Ovary (tissue), 9 donors: ENCODE measurements around the gene IGF2BP2. TPM values are rescaled to one million over a fixed set of nuclear protein-coding genes. Genes with fewer than 3 reads are reported as not detected.

Source experiments
- DNase-seq, 5 donors: peaks; one replicate each; pipeline ENCODE4 v3.0.0-alpha.2; 2019 to 2020
- H3K27ac ChIP-seq, 2 donors: fragments of 200-600 bp; one replicate each; pipeline versions ENCODE4 v1.5.1 to v1.8.0; 2019 to 2022
- H3K27me3 ChIP-seq: fragments of 200-600 bp; one replicate; pipeline ENCODE4 v1.8.0; 2022
- H3K36me3 ChIP-seq: fragments of 200-600 bp; sonication (generic); one replicate; pipeline ENCODE4 v1.5.1; 2019
- H3K4me1 ChIP-seq: one replicate; pipeline ENCODE4 v1.8.1; 2013; ENCODE audit warnings: mild to moderate bottlenecking, moderate library complexity; ENCODE audit not compliant: insufficient read depth
- H3K4me3 ChIP-seq: fragments of 200-600 bp; sonication (generic); one replicate; pipeline ENCODE4 v1.5.1; 2017
- H3K9me3 ChIP-seq, 2 donors: fragments of 200-600 bp in 1 of 2; sonication (generic) in 1 of 2; one replicate each; pipeline versions ENCODE4 v1.5.1 to v1.8.1; 2013 to 2019; ENCODE audit warnings: mild to moderate bottlenecking in 1 of 2, moderate library complexity in 1 of 2
- EP300 ChIP-seq: sonication (generic); formaldehyde crosslinking; IDR thresholded peaks from one replicate; pipeline ENCODE4 v1.6.1; 2017; ENCODE audit warnings: antibody characterized with exemption
- POLR2A ChIP-seq: fragments of 450-650 bp; IDR thresholded peaks from one replicate; pipeline ENCODE4 v1.6.1; 2017; ENCODE audit warnings: antibody characterized with exemption, mild to moderate bottlenecking, moderate library complexity
- WGBS, 3 donors: extraction: QIAGEN DNeasy Blood & Tissue Kit in 1 of 3; methylation state at CpG; one replicate each; pipeline versions ENCODE4 v1.1.5 to v1.1.7; 2013 to 2017; 5-methylcytosine and 5-hydroxymethylcytosine counted together
- intact Hi-C, 4 donors: fragments of 100-400 bp; cut with DNase I; formaldehyde crosslinking; loops; one replicate each; pipeline versions ENCODE4 v1.11.0 to v1.15.1; 2022 to 2023
- polyA plus RNA-seq, 2 donors: library from polyadenylated mRNA; stranded (reverse); fragments of 200-250 nt in 1 of 2; fragments of 350-450 nt in 1 of 2; fragmentation: Illumina TruSeq in 1 of 2; extraction: RNeasy Lipid Tissue Mini Kit (QIAGEN cat#74804) in 1 of 2; gene quantifications; one replicate each; pipeline ENCODE4 v1.2.3, GENCODE V29; 2013 to 2014
- total RNA-seq, 7 donors: library from RNA; depleted of rRNA in 2 of 7; stranded (reverse); fragments of >200 nt in 2 of 7; fragmentation: NEBNext Ultra II Directional in 3 of 7; extraction: Animal tissue kit (Norgen Biotek cat#: 25700) in 3 of 7; gene quantifications; one replicate each; pipeline versions ENCODE4 v1.1.0 to v1.2.4, GENCODE V29; 2016 to 2023
- TF ChIP-seq, protein P1 (sequence below), 3 donors: fragments of 450-650 bp in 2 of 3; fragments of 200-600 bp in 1 of 3; IDR thresholded peaks; one replicate each; pipeline versions ENCODE4 v1.5.1 to v1.8.0; 2016 to 2022; ENCODE audit warnings: antibody characterized with exemption in 3 of 3, mild to moderate bottlenecking in 1 of 3
- donor health status: DM: no; HTN: no; CAD: no; lungs with moderate emphysema.
- donor health status: DM: no; HTN: no; CAD: no.
- donor health status: Bipolar disorder and iron deficiency.
- donor health status: DM: yes; HTN: yes; CAD: no.
- donor health status: DM: no; HTN: no; CAD: no.
- donor health status: DM: yes; HTN: yes; CAD: no.

The IGF2BP2 gene
- total and polyA plus RNA-seq, 9 donors = 4.6 to 31.1 (median 13.7) TPM

DNA sequence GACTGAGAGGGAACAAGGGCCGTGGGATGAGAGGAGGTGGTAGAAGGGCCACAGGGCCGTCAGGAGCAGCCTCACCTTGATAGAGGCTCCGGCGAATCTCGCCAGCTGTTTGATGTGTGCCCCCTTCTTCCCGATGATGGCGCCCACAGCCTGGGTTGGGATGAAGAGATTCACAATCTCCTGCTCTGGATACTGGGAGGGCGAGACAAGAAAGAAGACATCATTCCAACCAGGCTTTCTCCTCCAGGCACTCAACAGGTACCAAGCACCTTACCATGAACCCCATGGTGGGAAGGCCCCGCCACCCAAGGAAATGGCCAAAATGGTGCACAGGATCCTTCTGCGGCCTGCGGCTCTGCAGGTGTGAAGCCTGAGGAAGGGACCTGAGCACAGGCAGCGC is 167.6 kb downstream of the IGF2BP2 start:
- Histone ChIP-seq H3K27ac (peak overlapping the region; percentile 74 to 83), H3K4me1 (peaks cover 13% of the 10 kb centered on the region), H3K9me3 (no peaks in the 10 kb centered on the region), H3K4me3 (no peak overlapping the region), H3K36me3 (no peaks in the 10 kb centered on the region), H3K27me3 (no peaks in the 10 kb centered on the region)
- intact Hi-C loops = loop anchor here in 1 of 4 donors (5.0 kb wide), 1 partner anchor 280 kb away; the partner anchor contains the start of gene TRA2B
- 90 to 95% (median 93%) methylated on average over 12 of the region's 12 CpGs for WGBS, 3 donors
- DNase-seq = no peak
- TF ChIP-seq POLR2A (no peak), EP300 (no peak)
- TF ChIP-seq, protein P1, sequence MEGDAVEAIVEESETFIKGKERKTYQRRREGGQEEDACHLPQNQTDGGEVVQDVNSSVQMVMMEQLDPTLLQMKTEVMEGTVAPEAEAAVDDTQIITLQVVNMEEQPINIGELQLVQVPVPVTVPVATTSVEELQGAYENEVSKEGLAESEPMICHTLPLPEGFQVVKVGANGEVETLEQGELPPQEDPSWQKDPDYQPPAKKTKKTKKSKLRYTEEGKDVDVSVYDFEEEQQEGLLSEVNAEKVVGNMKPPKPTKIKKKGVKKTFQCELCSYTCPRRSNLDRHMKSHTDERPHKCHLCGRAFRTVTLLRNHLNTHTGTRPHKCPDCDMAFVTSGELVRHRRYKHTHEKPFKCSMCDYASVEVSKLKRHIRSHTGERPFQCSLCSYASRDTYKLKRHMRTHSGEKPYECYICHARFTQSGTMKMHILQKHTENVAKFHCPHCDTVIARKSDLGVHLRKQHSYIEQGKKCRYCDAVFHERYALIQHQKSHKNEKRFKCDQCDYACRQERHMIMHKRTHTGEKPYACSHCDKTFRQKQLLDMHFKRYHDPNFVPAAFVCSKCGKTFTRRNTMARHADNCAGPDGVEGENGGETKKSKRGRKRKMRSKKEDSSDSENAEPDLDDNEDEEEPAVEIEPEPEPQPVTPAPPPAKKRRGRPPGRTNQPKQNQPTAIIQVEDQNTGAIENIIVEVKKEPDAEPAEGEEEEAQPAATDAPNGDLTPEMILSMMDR (IDR thresholded peaks at IDR 0.05) = no peak

DNA sequence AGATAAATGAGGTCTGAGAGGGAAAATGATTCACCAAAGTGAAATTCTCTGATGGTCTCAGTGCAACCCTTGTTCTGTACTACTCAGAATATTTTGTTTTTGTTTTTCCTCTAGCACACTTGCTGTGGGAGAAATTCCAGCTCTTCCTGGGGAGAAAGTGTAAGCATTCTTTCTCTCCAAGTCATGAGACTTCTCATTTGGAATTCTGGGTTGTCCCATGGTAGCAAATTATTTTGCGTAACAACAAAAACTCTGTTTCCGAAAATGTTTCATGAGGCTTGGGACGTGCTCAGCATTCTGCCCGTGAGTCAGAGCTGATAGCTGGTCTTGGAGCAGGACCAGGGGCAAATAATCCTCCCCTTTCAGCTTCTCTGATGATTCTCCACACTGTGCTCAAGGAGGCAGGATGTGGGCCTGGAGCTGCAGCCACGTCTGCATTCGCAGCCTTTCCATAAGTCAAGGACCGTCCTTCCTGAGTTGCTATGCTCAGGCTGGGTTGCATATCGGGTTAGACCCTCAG is 168.5 kb downstream of the IGF2BP2 start:
- Histone ChIP-seq H3K27ac (peak overlapping the region; percentile 74 to 83), H3K27me3 (no peaks in the 10 kb centered on the region), H3K4me3 (no peak overlapping the region), H3K4me1 (peaks cover 13% of the 10 kb centered on the region), H3K9me3 (no peaks in the 10 kb centered on the region), H3K36me3 (no peaks in the 10 kb centered on the region)
- DNase-seq = peak; percentile 80 to 89 (median 80)
- intact Hi-C loops = loop anchor here in 1 of 4 donors (5.0 kb wide), 1 partner anchor 281 kb away; the partner anchor contains the start of gene TRA2B
- TF ChIP-seq EP300 (peak; percentile 81), POLR2A (peak; percentile 51)
- TF ChIP-seq, protein P1 (IDR thresholded peaks at IDR 0.05) = no peak
- 2 to 5% (median 5%) methylated on average over 8 of the region's 8 CpGs for WGBS, 3 donors

DNA sequence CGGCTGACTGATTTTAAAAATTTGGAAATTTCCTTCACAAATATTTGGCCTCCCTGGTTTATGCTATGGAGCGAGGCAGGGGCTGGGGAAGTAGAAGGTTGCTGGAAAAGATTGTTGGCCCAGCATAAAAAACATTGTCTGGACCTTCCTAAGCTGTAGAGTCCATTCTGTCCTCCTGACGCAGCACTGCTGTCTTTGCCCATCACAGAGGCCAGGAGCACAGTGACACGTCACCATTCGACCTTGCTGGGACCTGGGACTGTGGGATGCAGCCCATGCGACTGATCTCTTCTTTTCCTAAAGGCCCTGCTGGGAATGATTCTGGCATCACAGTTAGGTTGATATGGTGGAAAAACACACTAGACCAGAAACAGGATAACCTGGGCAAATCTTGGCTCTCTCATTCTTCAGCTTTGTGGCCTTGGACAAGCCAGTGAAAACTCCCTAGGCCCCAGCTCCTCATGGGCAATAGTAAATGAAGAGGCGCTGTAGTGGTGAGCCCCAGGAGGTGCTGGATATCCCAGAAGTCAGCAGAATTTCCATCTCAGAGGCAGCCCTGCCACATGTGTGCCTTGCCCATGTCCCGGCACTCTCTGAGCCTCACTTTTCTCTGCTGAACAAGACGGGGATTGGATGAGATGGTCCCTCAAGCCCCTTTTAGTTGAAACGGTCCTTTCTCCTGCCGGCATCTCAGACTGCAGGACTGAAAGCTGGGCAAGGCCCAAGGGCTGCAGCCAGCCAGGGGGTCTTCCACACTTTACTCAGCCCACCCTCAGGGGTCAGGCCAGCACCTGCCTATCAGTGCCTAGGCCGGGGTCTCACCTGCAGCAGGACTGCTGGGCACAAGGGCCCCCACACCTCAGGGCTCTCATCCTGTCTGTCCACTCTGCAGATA is 169.2 kb downstream of the IGF2BP2 start:
- Histone ChIP-seq H3K36me3 (no peaks in the 10 kb centered on the region), H3K27ac (peak overlapping the region; percentile 50 to 83), H3K4me3 (no peak overlapping the region), H3K9me3 (no peaks in the 10 kb centered on the region), H3K27me3 (no peaks in the 10 kb centered on the region), H3K4me1 (peaks cover 13% of the 10 kb centered on the region)
- 55 to 67% (median 57%) methylated on average over 12 of the region's 12 CpGs for WGBS, 3 donors
- intact Hi-C loops = loop anchor here in 1 of 4 donors (5.0 kb wide), 1 partner anchor 282 kb away; the partner anchor contains the start of gene TRA2B
- DNase-seq = peak; percentile 38 to 59 (median 50)
- peak; percentile 7 for TF ChIP-seq EP300
- no peak for TF ChIP-seq POLR2A

DNA sequence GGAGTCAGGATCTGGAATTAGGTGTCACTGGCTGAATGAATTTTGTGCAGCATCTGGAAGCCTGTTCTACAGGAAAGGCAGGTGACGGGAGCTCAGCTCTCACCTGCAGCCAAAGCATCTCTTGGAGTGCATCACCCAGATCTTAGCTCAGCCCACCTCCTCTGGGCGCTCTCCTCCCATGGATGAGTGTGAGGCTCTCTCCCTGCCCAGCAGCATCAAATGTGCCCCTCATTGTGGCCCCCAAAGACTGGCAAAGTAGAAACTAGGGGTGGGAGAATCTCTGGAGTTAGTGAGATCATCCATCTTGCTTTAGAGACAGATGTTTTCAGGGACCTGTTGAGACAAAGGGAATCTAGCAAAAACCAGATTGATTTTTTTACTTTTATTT is 170.1 kb downstream of the IGF2BP2 start:
- no peak for DNase-seq
- no peaks in the 10 kb centered on the region for H3K9me3 ChIP-seq
- H3K4me1 ChIP-seq = peaks cover 13% of the 10 kb centered on the region
- intact Hi-C loops = loop anchor here in 1 of 4 donors (5.0 kb wide), 1 partner anchor 283 kb away; the partner anchor contains the start of gene TRA2B
- H3K4me3 ChIP-seq = no peak overlapping the region
- H3K27me3 ChIP-seq = no peaks in the 10 kb centered on the region
- WGBS, 3 donors = 99 to 100% (median 100%) methylated on average over 2 of the region's 2 CpGs
- peak overlapping the region in 1 of 2 donors; percentile 83 for H3K27ac ChIP-seq
- H3K36me3 ChIP-seq = no peaks in the 10 kb centered on the region
- no peak for TF ChIP-seq EP300
- TF ChIP-seq, protein P1 (IDR thresholded peaks at IDR 0.05) = no peak
- no peak for TF ChIP-seq POLR2A
